ENCODE results near the gene UFM1. TPM values are rescaled to one million over a fixed set of nuclear protein-coding genes. Genes with fewer than 3 reads are reported as not detected.

UFM1 gene
- total RNA-seq, 1 experiment from 2014 or later: 87.9 TPM

- peaks cover 9% of the 10 kb centered on the region for H3K4me1 ChIP-seq (ENCODE audit: insufficient read depth, low read length, poor library complexity, severe bottlenecking)
- TF ChIP-seq EZH2 (IDR thresholded peaks at IDR 0.05; ENCODE audit: borderline replicate concordance, low read depth, low read length, poor library complexity, severe bottlenecking) (no peak), CTCF (conservative IDR thresholded peaks at IDR 0.05; ENCODE audit: low read depth, low read length) (no peak)
- H3K36me3 ChIP-seq (ENCODE audit: insufficient read depth, low read length, poor library complexity, severe bottlenecking): no peaks in the 10 kb centered on the region
- no peak overlapping the region for H3K4me3 ChIP-seq (ENCODE audit: low read depth, low read length, poor library complexity, severe bottlenecking)
- intact Hi-C loops (cut with micrococcal nuclease; ENCODE audit: unreplicated experiment): no loop called here
- H3K27ac ChIP-seq (ENCODE audit: low read depth, low read length, poor library complexity, severe bottlenecking): no peak overlapping the region
- DNase-seq (ENCODE audit: low spot score): no peak
- BruUV-seq (replicated peaks): no TSS peak
- POLR2A ChIA-PET (ENCODE audit: low non-redundant PET): no interaction called here
- H3K9me3 ChIP-seq (ENCODE audit: low read depth, low read length, poor library complexity, severe bottlenecking): no peaks in the 10 kb centered on the region
- CTCF ChIA-PET: no interaction called here
- peaks cover 4% of the 10 kb centered on the region for H3K27me3 ChIP-seq (replicated peaks; ENCODE audit: insufficient read depth, low read depth, low read length, poor library complexity)
Measured at GRCh38 chr13:38381890-38382289, 32.2 kb downstream of the UFM1 start.

- no peak for DNase-seq (ENCODE audit: low spot score)
- peaks cover 9% of the 10 kb centered on the region for H3K4me1 ChIP-seq (ENCODE audit: insufficient read depth, low read length, poor library complexity, severe bottlenecking)
- peaks cover 4% of the 10 kb centered on the region for H3K27me3 ChIP-seq (replicated peaks; ENCODE audit: insufficient read depth, low read depth, low read length, poor library complexity)
- no peak overlapping the region for H3K4me3 ChIP-seq (ENCODE audit: low read depth, low read length, poor library complexity, severe bottlenecking)
- ChIA-PET POLR2A (ENCODE audit: low non-redundant PET) (no interaction called here), CTCF (no interaction called here)
- H3K36me3 ChIP-seq (ENCODE audit: insufficient read depth, low read length, poor library complexity, severe bottlenecking): no peaks in the 10 kb centered on the region
- no TSS peak for BruUV-seq (replicated peaks)
- intact Hi-C loops (cut with micrococcal nuclease; ENCODE audit: unreplicated experiment): no loop called here
- no peak overlapping the region for H3K27ac ChIP-seq (ENCODE audit: low read depth, low read length, poor library complexity, severe bottlenecking)
- TF ChIP-seq CTCF (conservative IDR thresholded peaks at IDR 0.05; ENCODE audit: low read depth, low read length) (no peak), EZH2 (IDR thresholded peaks at IDR 0.05; ENCODE audit: borderline replicate concordance, low read depth, low read length, poor library complexity, severe bottlenecking) (no peak)
- no peaks in the 10 kb centered on the region for H3K9me3 ChIP-seq (ENCODE audit: low read depth, low read length, poor library complexity, severe bottlenecking)
Measured at GRCh38 chr13:38382946-38383345, 33.3 kb downstream of the UFM1 start.

- intact Hi-C loops (cut with micrococcal nuclease; ENCODE audit: unreplicated experiment): no loop called here
- CTCF ChIA-PET: no interaction called here
- Histone ChIP-seq H3K9me3 (ENCODE audit: low read depth, low read length, poor library complexity, severe bottlenecking) (no peaks in the 10 kb centered on the region), H3K27me3 (replicated peaks; ENCODE audit: insufficient read depth, low read depth, low read length, poor library complexity) (peaks cover 4% of the 10 kb centered on the region), H3K27ac (ENCODE audit: low read depth, low read length, poor library complexity, severe bottlenecking) (no peak overlapping the region), H3K4me1 (ENCODE audit: insufficient read depth, low read length, poor library complexity, severe bottlenecking) (peaks cover 9% of the 10 kb centered on the region), H3K4me3 (ENCODE audit: low read depth, low read length, poor library complexity, severe bottlenecking) (no peak overlapping the region), H3K36me3 (ENCODE audit: insufficient read depth, low read length, poor library complexity, severe bottlenecking) (no peaks in the 10 kb centered on the region)
- DNase-seq (ENCODE audit: low spot score): no peak
- TF ChIP-seq CTCF (conservative IDR thresholded peaks at IDR 0.05; ENCODE audit: low read depth, low read length): no peak
- TF ChIP-seq EZH2 (IDR thresholded peaks at IDR 0.05; ENCODE audit: borderline replicate concordance, low read depth, low read length, poor library complexity, severe bottlenecking): no peak
- POLR2A ChIA-PET (ENCODE audit: low non-redundant PET): no interaction called here
- no TSS peak for BruUV-seq (replicated peaks)
Measured at GRCh38 chr13:38384171-38384570, 34.5 kb downstream of the UFM1 start.
